AG08396 (cell line): ENCODE data around the gene FGF9.

ENCODE experiments used
- DNase-seq: peaks from one replicate; pipeline ENCODE4 v3.0.0; 2012; ENCODE audit warnings: low spot score, mixed read lengths

The FGF9 gene

DNA sequence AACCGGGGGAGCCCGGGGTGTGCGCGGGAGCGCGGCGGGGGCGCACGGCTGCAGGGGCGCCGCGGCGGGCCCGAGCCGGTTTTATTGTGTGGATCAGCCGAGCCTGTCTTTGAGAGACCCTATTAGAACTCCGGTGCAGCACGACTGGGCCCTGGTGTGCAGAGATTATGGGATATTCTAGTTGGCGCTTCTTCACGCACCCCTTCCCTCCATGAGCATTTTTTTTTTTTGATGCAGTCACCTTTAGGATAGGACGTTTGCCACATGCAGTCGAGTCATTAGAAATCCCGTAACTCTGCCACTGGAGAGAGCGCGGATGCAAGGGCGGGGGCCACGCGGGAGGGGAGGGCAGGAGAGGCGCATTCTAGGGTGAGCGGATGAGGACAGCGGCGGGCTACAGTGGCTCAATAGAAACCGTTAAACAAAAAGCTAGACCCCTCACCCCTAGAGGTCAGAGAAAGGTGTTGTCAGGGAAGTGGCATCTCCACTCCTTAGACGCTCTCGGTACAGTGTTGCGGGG, 3.7 kb downstream of the FGF9 start:
- DNase-seq = no peak

DNA sequence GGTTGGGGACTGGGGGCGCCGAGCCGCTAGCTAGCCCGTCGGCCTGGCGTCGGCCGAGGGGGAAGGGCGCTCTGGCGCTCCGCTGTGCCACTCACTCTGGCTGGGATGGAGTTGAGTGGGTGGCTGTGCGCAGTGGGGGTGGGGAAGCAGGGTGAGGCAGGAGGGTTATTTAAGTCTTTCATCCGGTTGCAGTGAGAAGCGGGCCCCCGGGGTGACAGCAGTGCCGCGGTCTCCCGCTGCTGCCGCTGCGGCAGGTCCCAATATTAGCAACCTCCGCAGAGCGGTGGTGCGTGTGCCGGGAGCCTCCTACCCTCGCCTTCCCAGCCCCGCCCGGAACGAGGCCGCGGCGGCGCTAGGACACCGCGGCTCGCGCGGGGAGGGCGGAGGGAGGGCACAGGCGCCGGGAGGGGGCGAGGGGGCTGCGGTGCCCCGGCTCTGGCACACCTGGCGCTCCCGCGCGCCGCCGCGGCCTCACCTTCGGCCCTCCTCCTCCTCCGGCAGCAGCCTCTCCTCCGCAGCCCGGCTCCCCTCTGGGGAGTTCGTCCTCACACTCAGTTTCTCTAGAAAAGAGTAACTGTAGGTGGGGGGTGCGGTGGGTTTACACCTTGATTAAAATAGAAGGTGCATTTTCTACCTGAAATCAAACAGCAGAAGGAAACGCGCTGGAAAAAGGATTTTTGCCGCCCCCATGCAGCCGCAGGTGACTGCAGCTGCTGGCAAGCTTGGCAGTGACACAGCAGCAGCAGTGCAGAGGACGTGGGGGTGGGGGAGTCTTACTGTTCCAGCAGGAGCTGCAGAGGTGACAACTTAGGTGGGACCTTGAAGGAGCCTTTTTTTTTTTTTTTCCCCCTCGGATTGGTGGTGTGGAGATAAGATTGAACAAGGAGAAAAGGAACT, 4.5 kb downstream of the FGF9 start:
- DNase-seq = peak; percentile 45

DNA sequence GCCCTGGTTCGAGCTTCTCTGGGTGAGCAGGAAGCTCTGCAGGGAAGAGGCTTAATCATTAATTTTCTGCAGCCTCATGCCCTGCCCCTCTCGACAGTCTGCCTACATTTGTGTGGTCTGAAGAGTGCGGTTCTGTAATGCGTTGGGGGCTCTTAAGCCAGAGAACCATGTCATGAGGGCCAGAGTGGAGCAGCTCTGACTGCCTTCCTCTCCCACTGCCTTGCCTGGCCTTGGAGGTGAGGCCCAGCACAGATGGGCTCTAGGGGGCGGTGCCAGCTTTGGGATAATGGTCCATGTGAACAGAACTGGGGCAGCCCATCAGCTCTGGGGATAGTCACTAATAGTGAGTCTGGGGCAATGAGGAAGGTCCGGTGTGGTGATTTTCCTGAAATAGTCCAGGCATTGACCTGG, 5.7 kb downstream of the FGF9 start:
- no peak for DNase-seq

DNA sequence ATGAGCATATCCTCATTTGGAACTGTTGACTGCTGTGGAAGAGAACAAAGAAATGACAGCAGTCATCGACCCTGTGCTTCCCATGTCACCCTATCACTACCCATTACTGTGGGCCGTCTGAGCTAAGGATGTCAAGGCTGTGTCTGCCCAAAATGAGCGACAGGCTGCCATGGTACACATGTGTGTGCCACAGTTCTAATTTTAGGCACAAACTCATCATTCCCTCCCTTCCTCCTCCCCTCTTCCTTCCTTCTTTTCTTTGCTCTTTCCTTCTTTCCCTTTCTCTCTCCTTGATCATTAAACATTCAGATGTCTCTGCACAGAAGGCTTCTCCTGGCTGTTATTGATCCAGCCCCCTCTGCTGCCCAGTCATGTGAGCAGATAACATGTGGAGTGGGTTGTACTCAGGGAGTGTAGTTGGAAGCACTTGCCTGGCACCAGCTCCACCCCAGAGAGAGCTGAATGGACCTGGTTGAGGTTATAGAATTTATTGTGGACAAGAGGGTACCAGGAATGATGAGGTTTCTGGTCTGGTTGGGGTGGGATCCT, 6.3 kb downstream of the FGF9 start:
- no peak for DNase-seq

DNA sequence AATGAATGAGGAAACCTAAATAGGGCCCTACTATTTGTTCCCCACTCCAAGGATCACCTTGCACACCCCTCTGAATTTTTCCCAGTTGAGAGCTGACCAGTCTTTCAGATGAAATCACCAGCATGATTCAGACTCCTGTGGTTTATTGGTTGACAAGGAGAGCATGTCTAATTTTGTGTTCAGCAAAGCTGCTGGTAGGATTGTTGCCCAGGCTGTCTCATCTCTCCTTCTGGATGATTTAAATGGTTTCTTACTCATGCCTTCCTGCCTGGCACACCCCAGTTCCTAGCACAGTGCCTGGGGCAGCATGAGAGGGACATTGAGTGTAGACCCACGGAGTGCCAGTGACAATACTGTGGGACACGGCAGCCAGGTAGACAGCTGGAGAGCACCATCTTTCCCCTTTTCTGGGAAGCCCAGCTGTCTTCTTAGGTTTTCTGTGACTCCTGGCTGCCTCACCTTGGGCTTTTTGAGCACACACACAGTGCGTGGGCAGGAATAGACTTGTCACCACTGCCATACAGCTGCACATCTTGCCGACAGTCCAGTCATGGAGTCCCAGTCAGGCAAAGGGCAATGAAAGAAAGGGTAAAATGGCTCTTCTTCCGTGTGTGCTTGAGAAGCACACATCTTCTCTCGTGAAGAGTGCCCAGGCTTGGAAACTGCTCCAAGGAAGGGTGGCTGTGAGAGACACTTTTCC, 12.3 kb downstream of the FGF9 start:
- peak; percentile 76 for DNase-seq

DNA sequence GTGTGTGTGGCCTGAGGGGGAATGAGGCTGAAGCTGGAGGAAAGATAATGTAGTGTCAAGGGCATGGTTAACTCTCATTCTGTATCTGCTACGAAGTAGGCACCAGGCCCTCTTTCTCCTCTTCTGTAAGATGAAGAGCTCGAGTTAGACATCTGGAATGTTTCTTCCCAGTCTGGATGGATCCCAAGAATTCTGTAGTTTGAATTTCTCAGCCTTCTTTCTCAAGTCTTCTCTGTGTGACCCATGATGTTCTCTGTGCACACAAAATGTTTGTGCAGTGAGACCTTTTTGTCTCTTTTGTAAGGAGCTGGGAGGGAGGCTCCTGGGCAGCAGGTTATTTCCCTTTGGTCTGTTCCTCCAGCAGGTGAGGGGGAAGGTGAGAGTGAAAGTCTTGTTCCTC, 13.7 kb downstream of the FGF9 start:
- DNase-seq = no peak

DNA sequence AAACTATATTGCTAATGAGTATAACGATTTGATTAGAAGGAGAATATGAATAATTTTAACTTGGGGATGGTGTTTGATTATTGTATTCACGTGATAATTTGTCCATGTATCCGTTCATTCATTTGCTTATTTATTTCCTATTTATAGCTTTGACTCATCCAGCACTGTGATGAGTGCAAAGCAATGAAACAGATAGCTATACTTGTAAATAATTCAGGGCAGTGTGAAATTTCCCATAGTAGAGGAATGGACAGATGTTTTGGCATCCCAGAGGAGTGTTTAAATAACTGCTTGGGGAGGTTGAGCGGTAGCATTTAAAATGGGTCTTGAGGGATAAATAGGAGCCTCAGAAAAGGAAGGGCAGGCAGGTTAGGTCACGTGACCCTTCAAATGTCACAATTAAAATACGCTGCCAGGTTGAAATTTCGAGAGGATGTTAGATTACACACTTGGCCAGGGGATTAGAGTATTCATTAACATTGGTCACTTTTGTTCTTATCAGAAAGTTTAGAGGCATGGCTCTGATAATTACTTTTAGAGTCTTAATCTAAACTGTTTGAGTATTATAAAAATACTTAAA, 14.7 kb downstream of the FGF9 start:
- DNase-seq = no peak

DNA sequence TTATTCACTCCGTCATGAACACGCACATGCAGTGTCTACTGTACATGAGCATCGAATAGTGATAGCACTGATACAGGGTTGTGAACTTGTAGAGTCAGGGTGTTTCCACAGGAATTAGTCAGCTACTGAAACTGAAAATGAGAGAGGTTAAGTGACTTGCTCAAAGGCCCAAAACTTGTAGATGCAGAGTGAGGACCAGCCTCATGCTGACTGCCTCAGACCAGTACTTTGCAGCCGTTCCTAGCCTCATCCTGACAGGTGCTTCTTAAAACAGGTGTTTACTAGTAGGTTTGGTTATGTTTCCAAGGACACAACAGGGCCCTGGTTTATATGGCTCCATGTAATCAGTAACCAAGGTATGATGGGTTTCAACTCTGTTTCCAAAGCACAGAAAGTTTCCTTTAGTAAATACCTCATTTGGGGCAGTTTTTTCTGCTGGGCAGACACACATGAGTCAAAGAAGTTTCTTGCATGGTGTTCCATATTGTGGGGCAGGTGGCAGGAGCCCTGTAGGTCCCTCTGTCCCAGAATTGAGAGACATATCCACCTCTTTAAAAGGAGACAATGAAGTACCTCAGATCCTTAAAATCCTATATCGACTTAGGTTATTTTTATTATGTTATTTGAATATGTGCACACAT, 16.0 kb downstream of the FGF9 start:
- DNase-seq = no peak

DNA sequence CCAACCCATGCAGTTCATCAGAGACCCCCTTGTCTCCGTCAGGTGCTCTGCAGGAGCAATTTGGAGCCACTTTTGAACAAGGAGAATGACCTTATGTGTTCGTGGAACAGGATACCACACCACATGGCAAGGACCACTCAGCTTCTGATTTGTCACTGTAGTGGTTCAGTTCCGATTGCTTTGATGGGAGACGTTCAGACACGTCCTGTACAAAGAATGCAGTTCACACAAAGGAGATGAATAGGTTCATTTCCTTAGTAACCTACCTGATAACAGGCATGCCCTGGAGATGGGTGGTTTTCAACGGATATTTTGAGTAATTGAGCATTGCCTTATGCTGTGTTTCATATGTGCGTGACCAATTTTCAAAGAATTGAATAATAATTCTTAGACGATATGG, 17.2 kb downstream of the FGF9 start:
- DNase-seq = no peak

DNA sequence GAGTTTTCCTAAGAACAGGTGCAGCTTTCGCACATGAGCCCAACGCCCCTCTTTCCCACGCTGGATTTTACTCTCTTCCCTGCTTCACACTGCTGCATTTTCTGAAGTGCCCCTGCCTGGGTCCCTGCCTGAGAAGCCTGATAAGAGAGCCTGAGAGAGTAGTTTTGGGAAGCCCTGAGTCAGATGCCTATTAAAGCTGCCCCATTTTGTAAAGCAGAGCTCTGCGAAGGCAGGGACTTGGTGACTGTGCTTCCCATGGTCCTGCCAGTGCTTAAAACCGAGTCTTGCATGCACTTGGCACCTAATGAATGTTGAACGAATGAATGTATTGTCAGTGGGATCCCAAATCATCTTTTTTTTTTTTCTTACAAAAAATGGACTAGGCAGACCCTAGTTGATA, 18.2 kb downstream of the FGF9 start:
- no peak for DNase-seq

DNA sequence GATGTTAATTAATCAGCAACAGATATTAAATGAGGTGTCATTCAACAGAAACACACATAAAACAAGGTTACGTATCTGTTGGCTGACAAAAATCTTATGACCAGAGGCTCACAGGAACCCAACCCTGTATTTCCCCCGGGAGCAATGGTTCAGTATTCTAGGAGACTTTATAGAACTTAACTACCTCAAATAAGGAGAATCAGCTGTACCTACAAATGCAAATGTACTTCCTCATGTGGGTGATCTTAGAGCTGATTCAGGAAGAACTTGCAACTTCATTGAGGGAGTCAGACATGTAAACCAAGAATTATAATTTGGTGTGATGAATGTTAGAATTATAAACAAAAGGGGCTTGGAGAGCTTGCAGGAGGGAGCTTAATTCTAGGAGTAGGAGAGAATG, 20.1 kb downstream of the FGF9 start:
- DNase-seq = no peak

DNA sequence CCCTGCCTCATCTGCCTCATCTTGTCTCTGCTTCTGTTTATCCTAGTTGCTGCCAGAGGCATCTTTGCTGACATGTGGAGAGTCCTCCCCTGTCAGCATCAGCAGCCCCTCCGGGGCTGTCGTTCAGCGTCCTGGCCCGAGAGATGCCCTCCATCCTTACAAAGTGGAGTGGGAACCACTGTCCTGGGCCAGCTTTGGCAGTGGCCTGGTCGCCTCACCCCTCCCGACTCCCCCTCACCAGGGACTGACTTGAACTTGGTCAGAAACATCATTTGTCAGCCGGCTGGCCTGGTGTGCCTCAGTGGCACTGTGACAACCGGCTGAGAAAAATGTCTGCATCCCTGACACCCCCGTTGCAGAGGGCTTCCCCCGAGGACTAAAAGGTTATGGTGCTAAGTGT, 20.6 kb downstream of the FGF9 start:
- DNase-seq = no peak

DNA sequence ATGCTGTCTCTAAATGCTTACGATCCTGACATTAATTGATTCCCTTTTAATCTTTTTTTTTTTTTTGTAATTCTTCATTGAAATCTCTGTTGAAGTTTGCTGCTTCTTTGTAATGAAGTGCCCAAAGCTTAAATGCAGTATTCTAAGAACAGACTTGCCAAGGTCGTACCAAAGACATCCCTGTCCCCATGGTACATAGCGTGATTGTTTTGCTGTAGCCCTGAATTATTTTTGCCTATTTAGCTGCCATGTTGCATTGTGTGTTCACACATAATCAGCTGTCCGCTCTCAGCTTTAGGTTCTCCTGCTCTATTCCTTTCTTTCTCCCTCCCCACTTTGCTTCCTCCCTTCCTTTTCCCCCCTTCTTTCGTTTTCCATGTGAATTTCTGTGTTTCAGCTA, 21.1 kb downstream of the FGF9 start:
- DNase-seq = no peak

DNA sequence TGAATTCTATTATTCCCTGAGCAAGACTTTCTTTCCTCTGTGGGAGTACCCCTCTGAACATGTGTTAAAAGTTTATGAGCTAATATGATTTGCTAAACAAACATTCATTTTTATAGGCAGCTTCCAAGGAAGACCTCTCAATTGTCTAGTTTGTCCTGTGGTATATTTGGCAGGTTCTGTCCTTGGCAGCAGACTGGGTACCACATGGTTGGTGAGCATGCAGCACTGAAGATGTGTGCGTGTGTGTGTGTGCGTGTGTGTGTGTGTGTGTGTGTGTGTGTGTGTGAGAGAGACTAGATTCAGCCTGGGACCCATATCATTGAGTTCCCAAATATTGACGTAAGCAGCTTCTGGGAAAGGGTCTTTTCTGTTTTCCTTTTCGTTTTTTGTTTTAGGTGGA, 24.0 kb downstream of the FGF9 start:
- DNase-seq = no peak

DNA sequence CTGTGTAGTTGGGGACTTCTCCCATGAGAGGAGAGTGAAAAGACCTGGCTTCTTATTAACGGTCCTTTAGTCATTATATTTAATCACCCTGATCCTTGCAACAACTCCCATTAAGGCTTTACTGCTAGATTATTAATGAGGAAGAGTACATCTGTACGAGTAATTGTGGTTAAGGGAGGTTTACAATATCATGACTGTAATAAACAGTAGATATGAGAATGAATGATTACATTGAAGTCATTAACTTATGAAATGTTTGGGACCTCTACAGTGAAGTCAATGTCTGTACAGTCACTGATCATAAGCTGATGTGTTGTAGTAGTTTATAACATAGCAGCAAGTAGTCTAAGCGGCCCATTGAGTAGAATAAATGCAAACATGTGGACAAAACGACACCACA, 24.7 kb downstream of the FGF9 start:
- DNase-seq = no peak

DNA sequence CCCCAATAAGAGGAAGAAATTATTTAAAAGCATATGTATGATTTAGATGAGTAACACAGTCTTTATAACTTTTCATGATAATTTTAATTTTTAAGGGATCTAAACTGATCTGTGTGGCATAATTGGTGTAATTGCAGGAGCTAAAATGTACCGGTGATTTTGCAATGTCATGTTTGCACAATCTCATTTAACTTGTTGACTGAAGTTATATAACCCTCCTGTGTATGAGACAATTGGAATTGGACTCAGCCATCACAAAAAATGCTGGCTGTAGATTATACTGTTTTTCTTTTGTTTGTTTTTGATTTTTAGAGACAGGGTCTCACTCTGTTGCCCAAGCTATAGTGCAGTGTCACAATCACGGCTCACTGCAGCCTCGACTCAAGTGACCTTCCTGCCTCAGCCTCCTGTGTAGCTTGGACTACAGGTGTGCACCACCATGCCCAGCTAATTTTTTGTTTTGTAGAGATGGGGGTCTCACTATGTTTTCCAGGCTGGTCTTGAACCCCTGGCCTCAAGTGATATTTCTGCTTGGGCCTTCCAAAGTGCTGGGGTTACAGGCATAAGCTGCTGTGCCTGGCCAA, 26.1 kb downstream of the FGF9 start:
- no peak for DNase-seq

DNA sequence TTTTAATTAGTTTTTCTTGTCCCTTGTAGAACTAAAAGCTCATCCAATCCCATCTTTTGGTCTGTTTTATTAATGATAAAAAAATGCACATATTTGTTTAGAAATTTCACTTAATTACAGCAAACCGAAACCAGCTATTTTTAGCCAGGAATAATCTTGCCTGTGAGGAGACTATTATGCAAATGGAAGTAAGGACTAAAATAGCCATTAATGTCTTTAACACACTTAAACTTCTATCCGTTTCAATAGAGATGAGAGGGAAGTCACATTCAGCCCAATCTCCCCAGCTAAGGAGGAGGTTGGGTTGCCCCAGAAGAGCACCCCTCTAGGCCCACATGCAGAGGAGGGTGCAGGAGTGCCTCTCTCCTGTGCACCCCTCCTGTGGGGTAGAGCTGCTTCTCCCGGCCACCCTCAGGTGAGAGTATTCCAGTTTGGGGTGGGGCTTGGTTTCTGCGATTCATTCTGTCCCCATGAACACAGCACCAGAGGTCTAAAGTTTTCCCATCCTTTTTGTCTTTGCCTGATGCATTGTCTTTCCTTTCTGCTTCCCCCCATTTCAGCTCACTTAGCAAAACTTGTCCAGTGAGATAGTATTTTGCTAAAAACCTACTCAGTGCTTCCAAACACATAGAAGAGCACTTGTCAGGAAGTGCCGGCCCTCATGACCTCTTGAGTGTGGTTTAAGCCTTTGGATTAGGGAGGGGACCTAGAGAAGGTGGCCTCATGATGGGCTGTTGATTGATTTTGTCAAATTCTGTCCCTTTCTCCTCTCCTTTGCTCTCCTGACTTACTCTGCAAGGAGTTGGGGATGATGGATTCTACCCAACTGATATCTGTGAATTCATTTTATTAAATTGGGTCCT, 28.2 kb downstream of the FGF9 start:
- DNase-seq = no peak

DNA sequence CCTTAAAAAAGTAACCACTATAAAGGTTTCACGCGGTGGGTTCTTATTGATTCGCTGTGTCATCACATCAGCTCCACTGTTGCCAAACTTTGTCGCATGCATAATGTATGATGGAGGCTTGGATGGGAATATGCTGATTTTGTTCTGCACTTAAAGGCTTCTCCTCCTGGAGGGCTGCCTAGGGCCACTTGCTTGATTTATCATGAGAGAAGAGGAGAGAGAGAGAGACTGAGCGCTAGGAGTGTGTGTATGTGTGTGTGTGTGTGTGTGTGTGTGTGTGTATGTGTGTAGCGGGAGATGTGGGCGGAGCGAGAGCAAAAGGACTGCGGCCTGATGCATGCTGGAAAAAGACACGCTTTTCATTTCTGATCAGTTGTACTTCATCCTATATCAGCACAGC, 30.6 kb downstream of the FGF9 start:
- no peak for DNase-seq

DNA sequence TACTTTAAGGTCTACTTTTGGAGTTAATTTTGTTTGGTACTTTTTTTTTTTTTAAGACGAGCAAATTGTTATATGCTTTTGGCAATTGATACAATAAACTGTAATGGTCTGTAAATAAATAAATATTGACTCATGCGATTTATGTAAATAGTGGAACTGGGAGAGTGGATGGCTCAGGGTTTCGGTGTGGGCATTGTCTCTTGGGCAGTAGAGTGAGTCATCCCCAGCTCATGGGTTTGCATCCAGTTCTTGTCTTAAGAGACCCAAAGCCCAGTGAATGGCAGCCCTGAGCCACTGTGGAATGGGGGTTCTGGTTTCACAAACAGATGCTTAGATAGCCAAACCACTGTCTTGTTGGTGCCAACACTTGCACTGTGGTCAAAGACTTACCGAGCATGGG, 33.0 kb downstream of the FGF9 start:
- no peak for DNase-seq

DNA sequence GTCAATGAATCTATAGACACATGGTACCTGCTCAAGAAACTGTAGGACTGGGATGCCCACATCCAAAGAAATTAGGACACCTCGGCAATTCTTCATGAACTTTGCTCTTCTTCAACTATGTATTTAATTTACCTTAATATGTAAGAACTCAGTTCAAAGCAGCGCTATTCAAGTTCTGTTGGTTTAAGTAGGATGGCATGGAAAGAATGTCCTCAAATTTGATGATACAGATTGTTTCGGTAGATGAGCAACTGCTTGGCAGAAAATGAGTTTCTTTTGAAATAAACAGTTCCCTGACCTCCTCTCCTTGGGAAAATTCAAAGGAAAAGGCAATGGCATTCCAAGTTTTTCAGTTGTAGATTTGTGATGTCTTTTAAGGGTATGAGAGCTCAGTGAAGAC, 36.7 kb downstream of the FGF9 start:
- no peak for DNase-seq

DNA sequence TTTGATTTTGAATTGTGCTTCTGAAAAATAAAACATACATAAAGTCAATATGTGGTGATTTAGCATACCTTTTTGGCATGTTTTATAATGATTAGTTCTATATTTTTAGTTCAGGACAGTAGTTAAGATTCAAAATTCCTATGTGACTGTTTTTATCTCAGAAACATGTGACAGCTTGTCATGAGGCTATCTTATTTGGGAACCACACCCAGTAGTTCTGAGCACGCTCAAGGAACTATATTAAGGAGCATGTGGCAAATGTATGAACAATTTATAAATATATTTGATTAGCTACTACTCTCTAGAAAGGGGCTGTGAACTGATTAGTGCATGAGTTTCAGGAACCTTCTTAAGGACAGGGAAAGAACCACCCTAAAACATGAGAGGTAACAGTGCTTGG, 38.8 kb downstream of the FGF9 start:
- no peak for DNase-seq
